Adrenal gland (tissue), 5 donors: ENCODE measurements around the gene FASN.

Experiments
- POLR2A ChIP-seq, 2 donors: fragments of 450-650 bp; IDR thresholded peaks; one replicate each; pipeline ENCODE4 v1.6.1; 2017; ENCODE audit warnings: antibody characterized with exemption in 2 of 2, mild to moderate bottlenecking in 2 of 2, moderate library complexity in 1 of 2
- TF ChIP-seq, protein P1 (sequence below), 6 experiments: fragments of 450-650 bp in 4 of 6; fragments of 200-600 bp in 2 of 6; sonication (generic) in 1 of 6; IDR thresholded peaks; 1 replicate in 5 of 6; 2 replicates in 1 of 6; pipeline versions ENCODE4 v1.5.1 to v1.8.0; 2016 to 2021; ENCODE audit warnings: antibody characterized with exemption in 6 of 6, mild to moderate bottlenecking in 2 of 6, moderate library complexity in 1 of 6
- donor health status: DM: no; HTN: no; CAD: no.

DNA sequence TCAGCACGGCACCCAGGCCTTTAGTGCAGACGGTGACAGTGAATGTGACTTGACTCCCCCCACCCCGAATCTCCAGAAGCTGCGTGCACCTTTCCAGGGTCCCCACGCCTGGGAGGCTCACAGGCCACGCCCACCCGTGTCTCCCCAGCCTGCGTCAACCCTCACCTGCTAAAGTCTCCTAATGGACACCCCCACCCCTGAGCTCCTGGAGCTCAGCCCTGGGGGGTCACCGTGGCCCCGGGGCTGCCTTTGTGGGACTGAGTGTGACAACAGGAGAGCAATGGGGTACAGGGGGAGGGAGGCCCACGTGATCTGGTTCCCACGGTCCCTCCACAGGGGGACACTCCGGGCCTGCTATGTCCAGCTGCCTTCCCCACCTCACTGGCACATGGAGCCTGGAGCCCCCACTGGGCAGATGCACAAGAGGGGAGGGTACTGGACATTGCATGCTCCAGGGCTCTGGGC is 7.4 kb upstream of the FASN start:
- TF ChIP-seq, protein P1, sequence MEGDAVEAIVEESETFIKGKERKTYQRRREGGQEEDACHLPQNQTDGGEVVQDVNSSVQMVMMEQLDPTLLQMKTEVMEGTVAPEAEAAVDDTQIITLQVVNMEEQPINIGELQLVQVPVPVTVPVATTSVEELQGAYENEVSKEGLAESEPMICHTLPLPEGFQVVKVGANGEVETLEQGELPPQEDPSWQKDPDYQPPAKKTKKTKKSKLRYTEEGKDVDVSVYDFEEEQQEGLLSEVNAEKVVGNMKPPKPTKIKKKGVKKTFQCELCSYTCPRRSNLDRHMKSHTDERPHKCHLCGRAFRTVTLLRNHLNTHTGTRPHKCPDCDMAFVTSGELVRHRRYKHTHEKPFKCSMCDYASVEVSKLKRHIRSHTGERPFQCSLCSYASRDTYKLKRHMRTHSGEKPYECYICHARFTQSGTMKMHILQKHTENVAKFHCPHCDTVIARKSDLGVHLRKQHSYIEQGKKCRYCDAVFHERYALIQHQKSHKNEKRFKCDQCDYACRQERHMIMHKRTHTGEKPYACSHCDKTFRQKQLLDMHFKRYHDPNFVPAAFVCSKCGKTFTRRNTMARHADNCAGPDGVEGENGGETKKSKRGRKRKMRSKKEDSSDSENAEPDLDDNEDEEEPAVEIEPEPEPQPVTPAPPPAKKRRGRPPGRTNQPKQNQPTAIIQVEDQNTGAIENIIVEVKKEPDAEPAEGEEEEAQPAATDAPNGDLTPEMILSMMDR (IDR thresholded peaks at IDR 0.05), result no peak
- no peak for TF ChIP-seq POLR2A (IDR thresholded peaks at IDR 0.05)
